Gastroesophageal sphincter (tissue), 4 donors: ENCODE results near the gene CREBBP. TPM values are rescaled to one million over a fixed set of nuclear protein-coding genes. Genes with fewer than 3 reads are reported as not detected.

Experiments
- ATAC-seq: fragments of 150-250 bp; one replicate; pipeline ENCODE4 v1.9.1; 2016; ENCODE audit warnings: mild to moderate bottlenecking, moderate library complexity
- H3K27ac ChIP-seq, 4 donors: fragments of 200-600 bp; sonication (generic) in 3 of 4; 1 replicate in 3 of 4; 2 replicates in 1 of 4; pipeline ENCODE4 v1.5.1; 2016 to 2019
- H3K27me3 ChIP-seq: fragments of 200-600 bp; sonication (generic); one replicate; pipeline ENCODE4 v1.5.1; 2019
- H3K36me3 ChIP-seq, 2 donors: fragments of 200-600 bp; sonication (generic); one replicate each; pipeline ENCODE4 v1.5.1; 2019; ENCODE audit warnings: control low read depth in 1 of 2
- H3K4me1 ChIP-seq, 3 donors: fragments of 200-600 bp; sonication (generic); 1 replicate in 2 of 3; 2 replicates in 1 of 3; pipeline ENCODE4 v1.5.1; 2016 to 2019; ENCODE audit warnings: control low read depth in 2 of 3
- H3K4me3 ChIP-seq, 2 donors: fragments of 200-600 bp; sonication (generic); one replicate each; pipeline ENCODE4 v1.5.1; 2019; ENCODE audit warnings: mild to moderate bottlenecking in 1 of 2, moderate library complexity in 1 of 2
- H3K9me3 ChIP-seq, 3 donors: fragments of 200-600 bp; sonication (generic); one replicate each; pipeline ENCODE4 v1.5.1; 2017 to 2019; ENCODE audit warnings: control low read depth in 2 of 3
- CTCF ChIP-seq, 4 experiments: fragments of 200-600 bp in 2 of 4; fragments of 450-650 bp in 2 of 4; sonication (generic) in 1 of 4; IDR thresholded peaks; one replicate each; pipeline ENCODE4 v1.5.1; 2017 to 2019; ENCODE audit warnings: antibody characterized with exemption in 4 of 4, mild to moderate bottlenecking in 2 of 4, moderate library complexity in 2 of 4
- EP300 ChIP-seq: sonication (generic); formaldehyde crosslinking; IDR thresholded peaks from one replicate; pipeline ENCODE4 v1.6.1; 2017; ENCODE audit warnings: antibody characterized with exemption, mild to moderate bottlenecking
- POLR2A ChIP-seq, 2 donors: fragments of 450-650 bp; IDR thresholded peaks; one replicate each; pipeline ENCODE4 v1.6.1; 2017; ENCODE audit warnings: antibody characterized with exemption in 2 of 2, mild to moderate bottlenecking in 2 of 2, moderate library complexity in 1 of 2
- POLR2AphosphoS5 ChIP-seq: sonication (generic); formaldehyde crosslinking; IDR thresholded peaks from one replicate; pipeline ENCODE4 v1.6.1; 2017; ENCODE audit warnings: antibody characterized with exemption
- WGBS, 2 donors: methylation state at CpG; one replicate each; pipeline ENCODE4 v1.1.5; 2018; ENCODE audit warnings: low coverage in 1 of 2; 5-methylcytosine and 5-hydroxymethylcytosine counted together
- total RNA-seq, 4 donors: library from RNA; depleted of rRNA; stranded (reverse); fragments of >200 nt; gene quantifications; one replicate each; pipeline ENCODE4 v1.1.0, GENCODE V29; 2016

Gene CREBBP
- total RNA-seq, 4 donors from 2014 or later: 45.9 to 115 (median 61.7) TPM

- 91 to 92% methylated on average over 4 to 7 of the region's 7 CpGs for WGBS, 2 donors
- H3K9me3 ChIP-seq: peaks cover 0 to 12% (median 0%) of the 10 kb centered on the region in 3 donors
- TF ChIP-seq EP300 (no peak), CTCF (IDR thresholded peaks at IDR 0.05) (no peak), POLR2A (IDR thresholded peaks at IDR 0.05) (no peak)
- H3K4me1 ChIP-seq: peaks cover 0 to 43% (median 14%) of the 10 kb centered on the region in 3 donors
- no peak overlapping the region for H3K4me3 ChIP-seq
- no peaks in the 10 kb centered on the region for H3K27me3 ChIP-seq
- no peak overlapping the region for H3K27ac ChIP-seq
- no peaks in the 10 kb centered on the region for H3K36me3 ChIP-seq
- ATAC-seq: no peak
Observed at GRCh38 chr16:3835089-3835602, 45.4 kb downstream of the CREBBP start.

GRCh38 chr16:3832668-3833067, 47.8 kb downstream of the CREBBP start:
- WGBS, 2 donors: 84 to 96% methylated on average over 4 of the region's 4 CpGs
- Histone ChIP-seq H3K36me3 (no peaks in the 10 kb centered on the region), H3K4me3 (no peak overlapping the region), H3K4me1 (peaks cover 7 to 44% (median 8%) of the 10 kb centered on the region in 3 donors), H3K9me3 (peaks cover 0 to 12% (median 0%) of the 10 kb centered on the region in 3 donors), H3K27ac (no peak overlapping the region), H3K27me3 (no peaks in the 10 kb centered on the region)
- no peak for ATAC-seq
- TF ChIP-seq CTCF (IDR thresholded peaks at IDR 0.05) (no peak), POLR2A (IDR thresholded peaks at IDR 0.05) (no peak), EP300 (no peak), POLR2AphosphoS5 (no peak)

- 78 to 89% methylated on average over 4 to 8 of the region's 9 CpGs for WGBS, 2 donors
- no peak for ATAC-seq
Observed at GRCh38 chr16:3830625-3831254, 49.8 kb downstream of the CREBBP start.

GRCh38 chr16:3829631-3830536, 50.6 kb downstream of the CREBBP start:
- Histone ChIP-seq H3K9me3 (peaks cover 0 to 12% (median 0%) of the 10 kb centered on the region in 3 donors), H3K4me1 (peaks cover 7 to 52% (median 12%) of the 10 kb centered on the region in 3 donors), H3K27ac (no peak overlapping the region), H3K4me3 (no peak overlapping the region), H3K36me3 (no peaks in the 10 kb centered on the region), H3K27me3 (no peaks in the 10 kb centered on the region)
- 77 to 79% methylated on average over 4 to 6 of the region's 6 CpGs for WGBS, 2 donors
- TF ChIP-seq EP300: no peak
- TF ChIP-seq POLR2AphosphoS5: no peak
- TF ChIP-seq CTCF (IDR thresholded peaks at IDR 0.05): no peak
- no peak for TF ChIP-seq POLR2A (IDR thresholded peaks at IDR 0.05)
- ATAC-seq: no peak

More at GRCh38 chr16:3830625-3831254, 49.8 kb downstream of the CREBBP start:
- no peaks in the 10 kb centered on the region for H3K27me3 ChIP-seq
- no peaks in the 10 kb centered on the region for H3K36me3 ChIP-seq
- H3K4me1 ChIP-seq: peaks cover 6 to 44% (median 7%) of the 10 kb centered on the region in 3 donors
- H3K27ac ChIP-seq: no peak overlapping the region
- TF ChIP-seq CTCF (IDR thresholded peaks at IDR 0.05) (no peak), POLR2AphosphoS5 (no peak), EP300 (no peak), POLR2A (IDR thresholded peaks at IDR 0.05) (no peak)
- H3K9me3 ChIP-seq: peaks cover 0 to 12% (median 0%) of the 10 kb centered on the region in 3 donors
- no peak overlapping the region for H3K4me3 ChIP-seq
